ENCODE results near the gene TMEM63C.
A peak's percentile ranks its signal among the peaks of the same experiment; 100 is the strongest.

TMEM63C gene

GRCh38 chr14:77225892-77226557 is 44.4 kb downstream of the TMEM63C start:
- DNase-seq = no peak

- no peak for DNase-seq
These were observed 46.5 kb downstream of the TMEM63C start for GRCh38 chr14:77228056-77228455.

GRCh38 chr14:77230914-77231313 is 49.3 kb downstream of the TMEM63C start:
- no peak for DNase-seq

GRCh38 chr14:77231721-77232120 is 50.1 kb downstream of the TMEM63C start:
- no peak for DNase-seq

GRCh38 chr14:77236814-77237213 is 55.2 kb downstream of the TMEM63C start:
- no peak for DNase-seq

GRCh38 chr14:77238356-77238755 is 56.8 kb downstream of the TMEM63C start:
- no peak for DNase-seq

- DNase-seq = no peak
These were observed 57.4 kb downstream of the TMEM63C start for GRCh38 chr14:77238996-77239395.

GRCh38 chr14:77239412-77239811 is 57.8 kb downstream of the TMEM63C start:
- no peak for DNase-seq

- DNase-seq = no peak
These were observed 58.8 kb downstream of the TMEM63C start for GRCh38 chr14:77240336-77240915.

GRCh38 chr14:77241955-77242354 is 60.4 kb downstream of the TMEM63C start:
- DNase-seq = no peak

GRCh38 chr14:77242752-77243151 is 61.2 kb downstream of the TMEM63C start:
- DNase-seq = no peak

GRCh38 chr14:77243853-77244252 is 62.3 kb downstream of the TMEM63C start:
- DNase-seq = peak; percentile 25

- DNase-seq = no peak
These were observed 64.2 kb downstream of the TMEM63C start for GRCh38 chr14:77245820-77246219.

- DNase-seq = no peak
These were observed 65.2 kb downstream of the TMEM63C start for GRCh38 chr14:77246784-77247183.

- DNase-seq = no peak
These were observed 67.1 kb downstream of the TMEM63C start for GRCh38 chr14:77248666-77249065.

GRCh38 chr14:77249286-77249685 is 67.7 kb downstream of the TMEM63C start:
- DNase-seq = no peak

- no peak for DNase-seq
These were observed 69.3 kb downstream of the TMEM63C start for GRCh38 chr14:77250927-77251326.

- DNase-seq = no peak
These were observed 70.3 kb downstream of the TMEM63C start for GRCh38 chr14:77251870-77252269.

- DNase-seq = no peak
These were observed 72.0 kb downstream of the TMEM63C start for GRCh38 chr14:77253333-77254190.

GRCh38 chr14:77256694-77257093 is 75.1 kb downstream of the TMEM63C start:
- no peak for DNase-seq

GRCh38 chr14:77257700-77258099 is 76.1 kb downstream of the TMEM63C start:
- no peak for DNase-seq

GRCh38 chr14:77258566-77258965 is 77.0 kb downstream of the TMEM63C start:
- DNase-seq = no peak

- no peak for DNase-seq
These were observed 77.6 kb downstream of the TMEM63C start for GRCh38 chr14:77259025-77259715.

Measured in suppressor macrophage treated with lipopolysaccharide for 4 hours (primary cell).